ENCODE data around the gene ASIC4.

ASIC4 gene

DNA sequence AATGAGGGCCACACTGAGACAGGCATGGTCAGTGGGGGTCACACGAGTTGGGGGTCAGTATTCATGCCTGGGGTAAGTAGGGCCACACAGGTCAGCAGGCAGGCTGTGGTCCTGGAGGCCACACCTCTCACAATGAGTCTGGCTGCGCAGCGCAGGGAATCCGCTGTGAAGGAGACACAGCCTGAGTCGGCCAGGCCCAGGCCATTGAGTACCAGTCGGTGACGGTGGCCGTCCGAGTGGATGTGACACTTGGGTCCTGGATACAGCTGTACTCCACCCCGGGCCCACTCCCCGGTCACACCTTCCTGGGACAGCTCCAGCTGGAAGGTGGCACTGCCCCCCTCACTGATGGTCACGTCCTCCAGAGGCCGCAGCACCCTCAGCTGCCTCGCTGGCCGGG is 40.1 kb downstream of the ASIC4 start:
- DNase-seq: no peak

DNA sequence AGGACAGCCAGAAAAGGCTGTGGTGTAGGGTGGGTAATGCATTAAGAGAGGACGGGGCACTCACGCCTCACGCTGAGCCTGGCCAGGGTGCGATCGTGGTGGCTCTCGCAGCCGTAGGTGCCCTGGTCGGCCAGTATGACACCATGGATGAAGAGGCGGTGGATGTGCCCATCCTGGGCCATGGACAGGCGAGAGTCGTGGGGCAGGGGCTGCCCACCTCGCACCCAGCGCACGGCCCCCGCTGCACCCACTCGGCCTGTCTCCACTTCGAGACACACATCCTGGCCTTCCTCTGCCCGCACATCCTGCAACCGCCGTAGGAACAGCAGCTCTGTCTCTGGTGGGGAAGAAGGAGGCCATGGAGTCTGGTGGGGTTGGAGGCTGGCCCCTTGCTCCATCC is 41.7 kb downstream of the ASIC4 start:
- DNase-seq: no peak

GRCh38 chr2:219556413-219556812 is 42.1 kb downstream of the ASIC4 start:
- no peak for DNase-seq

GRCh38 chr2:219557320-219557719 is 43.0 kb downstream of the ASIC4 start:
- DNase-seq: no peak

DNA sequence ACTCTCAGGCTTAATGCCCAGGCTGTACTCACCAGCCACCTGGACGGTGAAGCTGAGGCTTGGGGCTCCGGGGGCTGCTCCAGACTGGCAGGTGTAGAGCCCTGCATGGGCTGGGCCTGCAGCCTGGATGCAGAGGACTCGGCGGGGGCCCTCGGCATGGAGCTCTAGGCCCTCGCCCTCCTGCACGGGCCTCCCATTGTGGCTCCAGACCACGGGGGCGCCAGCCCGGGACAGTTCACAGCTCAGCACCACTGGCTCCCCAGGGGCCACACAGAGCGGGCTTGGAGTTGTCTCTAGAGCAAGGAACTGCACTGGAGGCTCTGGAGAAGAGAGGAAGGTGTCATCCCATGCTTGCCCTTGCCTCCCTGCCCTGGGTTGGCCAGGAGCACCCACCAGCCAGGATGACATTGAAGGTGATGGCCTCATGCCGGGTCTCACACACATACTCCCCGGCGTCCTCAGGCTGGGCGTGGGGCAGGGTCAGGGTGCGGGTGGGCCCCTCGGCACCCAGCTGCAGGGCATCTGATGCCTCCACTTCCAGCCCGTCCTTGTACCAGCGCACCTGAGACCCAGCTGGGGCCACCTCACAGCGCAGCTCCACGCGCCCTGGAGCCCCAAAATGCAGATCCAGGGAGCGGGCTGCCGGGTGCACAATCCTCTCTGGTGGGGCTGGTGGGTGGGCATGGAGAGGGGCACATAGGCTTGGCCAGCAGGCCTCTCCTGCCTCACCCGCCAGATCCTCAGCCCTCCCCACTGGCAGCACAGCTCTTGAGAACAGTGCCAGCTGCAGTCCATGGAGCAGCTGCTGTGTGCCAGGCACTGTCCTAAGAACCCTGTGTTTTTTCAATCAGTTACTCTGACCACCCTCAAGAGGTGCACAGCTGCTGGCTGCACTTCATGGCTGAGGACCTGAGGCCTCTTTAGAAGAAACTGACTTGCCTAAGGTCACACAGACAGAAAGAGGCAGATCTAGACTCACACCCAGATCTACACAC is 43.8 kb downstream of the ASIC4 start:
- no peak for DNase-seq

GRCh38 chr2:219559156-219559915 is 45.1 kb downstream of the ASIC4 start:
- DNase-seq: no peak

- DNase-seq: no peak
Measured at GRCh38 chr2:219560037-219560892, 46.0 kb downstream of the ASIC4 start.

DNA sequence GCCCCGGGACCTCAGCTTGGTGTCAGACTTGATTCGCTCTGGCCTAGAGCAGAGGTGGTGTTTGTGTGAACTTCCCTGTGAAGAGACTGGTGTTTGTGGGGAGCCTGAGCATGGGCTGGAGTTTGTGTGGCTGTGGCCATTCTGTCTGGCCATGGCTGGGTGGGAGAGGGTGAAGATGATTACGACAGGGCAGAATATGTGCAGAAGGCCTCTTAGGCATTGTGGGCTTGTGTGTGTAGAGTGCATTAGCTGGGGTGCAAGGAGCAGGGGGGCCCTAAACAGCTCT is 46.6 kb downstream of the ASIC4 start:
- no peak for DNase-seq

GRCh38 chr2:219561179-219562048 is 47.1 kb downstream of the ASIC4 start:
- no peak for DNase-seq

DNA sequence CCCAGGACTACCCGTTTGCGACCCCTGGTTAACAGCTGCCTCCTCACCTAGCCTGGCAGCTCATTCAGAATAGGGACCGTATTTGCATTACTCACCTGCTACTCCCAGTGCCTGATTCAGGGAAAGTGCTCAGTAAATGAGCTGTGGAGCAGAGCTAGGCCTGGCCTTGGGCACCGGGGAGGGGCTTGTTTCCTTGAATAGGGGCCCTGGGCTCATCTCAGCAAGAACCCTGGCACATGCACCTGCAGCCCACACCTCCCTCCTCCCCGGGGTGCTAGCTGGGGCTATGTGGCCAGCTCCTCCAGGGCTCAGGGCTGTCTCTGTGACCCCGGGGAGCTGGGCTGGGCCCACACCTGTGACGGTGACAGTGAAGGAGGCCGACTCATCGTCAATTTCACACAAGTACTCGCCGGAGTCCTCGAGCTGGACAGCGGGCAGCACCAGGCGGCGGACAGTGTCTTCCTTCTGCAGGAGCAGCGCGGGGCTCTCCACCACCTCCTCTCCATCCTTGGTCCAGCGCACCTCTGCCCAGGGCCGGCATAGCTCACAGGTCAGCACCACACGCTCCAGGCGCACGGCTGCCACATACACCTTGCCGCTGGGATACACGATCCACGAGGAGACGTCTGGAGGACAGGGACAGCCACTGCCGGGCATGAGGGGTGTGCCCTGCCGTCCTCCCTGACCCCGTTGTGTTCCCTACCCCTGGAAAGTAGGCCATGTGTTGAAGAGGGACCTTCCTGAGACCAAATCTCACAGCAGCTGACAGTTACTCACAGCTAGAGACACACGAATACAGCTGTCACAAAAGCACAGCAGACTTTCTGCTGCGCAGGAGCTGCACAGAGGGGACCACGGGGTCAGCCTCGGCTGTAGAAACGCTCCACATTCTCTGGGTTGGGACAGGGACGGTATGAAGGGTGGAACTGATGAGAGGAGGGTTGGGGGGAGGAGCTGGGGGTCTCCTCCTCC is 48.1 kb downstream of the ASIC4 start:
- no peak for DNase-seq

DNA sequence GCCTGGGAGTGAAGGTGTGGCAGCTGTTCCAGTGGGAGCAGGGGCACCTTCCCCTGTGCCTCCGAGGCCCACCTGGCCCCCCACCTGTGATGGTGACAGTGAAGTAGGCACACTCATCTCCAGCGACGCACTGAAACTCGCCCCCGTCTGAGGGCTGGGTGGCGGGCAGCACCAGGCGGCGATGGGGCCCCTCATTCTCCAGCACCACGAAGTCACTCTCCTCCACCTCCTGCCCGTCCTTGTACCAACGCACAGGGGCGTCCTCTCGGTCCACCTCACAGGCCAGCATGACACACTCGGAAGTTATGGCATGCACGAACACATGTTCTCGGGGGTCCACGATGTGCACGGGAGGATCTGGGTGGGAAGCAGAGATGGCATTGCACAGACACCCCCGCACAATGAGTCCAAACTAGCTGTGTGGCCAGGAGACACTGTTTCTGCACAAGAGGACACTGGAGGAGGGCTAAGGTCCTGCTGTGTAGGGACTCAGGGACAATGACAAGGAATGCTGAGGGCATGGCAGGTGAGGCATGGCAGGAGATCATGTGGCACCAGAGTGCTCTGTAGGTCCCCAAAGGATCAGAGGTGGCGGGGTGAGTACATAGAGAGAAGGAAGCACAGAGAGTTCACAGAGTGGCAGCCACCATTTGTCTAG is 49.1 kb downstream of the ASIC4 start:
- no peak for DNase-seq

GRCh38 chr2:219565130-219566080 is 51.1 kb downstream of the ASIC4 start:
- no peak for DNase-seq

DNA sequence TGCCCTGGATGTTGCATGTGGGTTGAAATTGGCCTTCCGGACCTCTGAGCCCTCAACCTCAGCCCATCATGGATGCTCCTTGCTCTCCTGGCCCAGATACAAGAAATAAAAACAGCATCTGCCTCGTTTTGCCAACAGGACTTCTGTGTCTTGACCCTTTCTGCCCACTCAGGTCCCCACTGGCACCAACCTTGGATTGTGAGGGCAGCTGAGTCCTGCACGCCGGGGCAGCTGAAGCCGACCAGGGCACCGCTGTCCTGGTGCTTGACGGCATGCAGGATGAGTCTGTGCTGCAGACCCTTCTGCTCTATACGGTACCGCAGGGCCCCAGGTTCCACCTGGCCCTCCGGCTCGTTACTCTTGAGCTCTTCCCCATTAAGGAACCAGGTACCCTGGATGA is 52.4 kb downstream of the ASIC4 start:
- DNase-seq: no peak

DNA sequence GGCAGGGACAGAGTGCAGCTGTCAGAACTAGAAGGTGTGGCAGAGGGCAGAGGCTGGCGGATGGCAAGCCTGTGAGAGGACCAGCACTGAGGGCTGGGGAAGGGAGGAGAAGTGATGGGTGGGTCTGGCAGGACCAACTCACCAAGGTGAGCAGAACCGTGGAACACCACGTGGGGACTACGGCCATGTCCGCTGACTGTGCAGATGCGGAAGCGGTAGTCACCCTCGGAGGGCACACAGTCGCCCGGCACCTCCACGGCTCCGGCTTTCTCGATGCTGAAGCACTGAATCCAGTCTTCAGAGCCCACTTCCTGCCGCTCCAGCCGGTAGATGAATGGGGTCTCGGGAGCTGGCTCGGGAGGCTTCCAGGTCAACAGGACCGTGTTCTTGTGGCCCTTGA is 52.8 kb downstream of the ASIC4 start:
- no peak for DNase-seq

- DNase-seq: no peak
Measured at GRCh38 chr2:219567791-219568361, 53.6 kb downstream of the ASIC4 start.

DNA sequence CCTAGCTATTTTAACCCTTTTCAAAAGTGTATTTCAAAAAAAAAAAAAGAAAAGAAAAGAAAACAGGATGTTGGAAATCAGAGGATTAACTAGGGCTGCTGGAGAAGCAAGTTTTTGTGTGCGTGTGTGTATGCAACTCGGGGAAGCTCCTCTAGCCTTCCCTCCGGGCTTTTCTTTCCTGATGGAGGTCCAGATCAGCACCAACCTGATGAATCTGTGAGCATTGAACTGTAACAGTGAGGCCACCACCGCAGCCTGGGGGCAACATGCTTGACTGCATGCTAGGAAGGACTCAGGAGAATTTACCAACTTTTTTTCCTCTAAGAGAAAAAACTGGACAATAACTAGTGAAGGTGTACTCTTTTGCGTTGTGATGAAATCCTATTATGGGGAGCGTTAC is 54.8 kb downstream of the ASIC4 start:
- DNase-seq: no peak

DNA sequence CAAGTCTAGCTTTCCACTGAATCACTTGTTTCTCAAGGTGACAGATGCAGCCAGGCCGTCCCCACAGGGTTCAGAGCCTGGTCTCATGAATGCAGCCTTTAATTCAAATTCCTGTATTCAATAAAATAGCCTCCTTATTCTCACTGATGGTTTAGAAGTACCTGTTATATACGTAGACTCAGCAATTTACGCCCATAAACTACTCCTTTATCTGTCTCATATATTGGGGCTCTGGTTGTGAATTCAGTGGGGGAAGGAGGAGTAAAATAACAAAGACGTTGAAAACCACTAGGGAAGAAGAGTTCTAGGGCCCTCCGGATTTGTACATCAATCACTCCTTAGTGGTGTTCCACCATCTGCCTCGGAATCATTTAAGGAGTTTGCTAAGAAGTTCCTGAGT is 55.4 kb downstream of the ASIC4 start:
- DNase-seq: no peak

GRCh38 chr2:219570194-219570923 is 56.1 kb downstream of the ASIC4 start:
- DNase-seq: no peak
